Activated CD4-positive, CD25-positive, alpha-beta regulatory T cell treated with anti-CD3 and anti-CD28 coated beads, Interleukin-2, amount 50 U/mL, for 24 hours (primary cell): ENCODE results near the gene UBAC2.

Source experiments
- ATAC-seq, 2 donors: fragments of 150-1000 bp; cut with Tn5 transposase; one replicate each; pipeline ENCODE4 v1.10.0; 2021; ENCODE audit warnings: mild to moderate bottlenecking in 1 of 2, moderate library complexity in 1 of 2

The UBAC2 gene

GRCh38 chr13:99314640-99315176, 114.1 kb downstream of the UBAC2 start:
- ATAC-seq: peak; percentile 73 to 77

GRCh38 chr13:99315186-99315585, 114.5 kb downstream of the UBAC2 start:
- peak; percentile 21 to 27 for ATAC-seq

- ATAC-seq: no peak
Measured at GRCh38 chr13:99316224-99316623, 115.6 kb downstream of the UBAC2 start.

- ATAC-seq: no peak
Measured at GRCh38 chr13:99316657-99317256, 116.1 kb downstream of the UBAC2 start.

- ATAC-seq: no peak
Measured at GRCh38 chr13:99320693-99321481, 120.2 kb downstream of the UBAC2 start.

GRCh38 chr13:99321709-99322108, 121.1 kb downstream of the UBAC2 start:
- no peak for ATAC-seq

- peak; percentile 92 to 94 for ATAC-seq
Measured at GRCh38 chr13:99322297-99323103, 121.8 kb downstream of the UBAC2 start.

- ATAC-seq: no peak
Measured at GRCh38 chr13:99323488-99323887, 122.8 kb downstream of the UBAC2 start.

- ATAC-seq: no peak
Measured at GRCh38 chr13:99326012-99326411, 125.4 kb downstream of the UBAC2 start.

- no peak for ATAC-seq
Measured at GRCh38 chr13:99327126-99327525, 126.5 kb downstream of the UBAC2 start.

GRCh38 chr13:99327761-99328160, 127.1 kb downstream of the UBAC2 start:
- no peak for ATAC-seq

GRCh38 chr13:99329477-99329876, 128.8 kb downstream of the UBAC2 start:
- no peak for ATAC-seq

- ATAC-seq: no peak
Measured at GRCh38 chr13:99330942-99331341, 130.3 kb downstream of the UBAC2 start.

- ATAC-seq: peak; percentile 24 to 51
Measured at GRCh38 chr13:99331881-99332293, 131.2 kb downstream of the UBAC2 start.

GRCh38 chr13:99332456-99332855, 131.8 kb downstream of the UBAC2 start:
- ATAC-seq: no peak

GRCh38 chr13:99334221-99334620, 133.6 kb downstream of the UBAC2 start:
- ATAC-seq: no peak

- no peak for ATAC-seq
Measured at GRCh38 chr13:99335087-99335486, 134.4 kb downstream of the UBAC2 start.

- no peak for ATAC-seq
Measured at GRCh38 chr13:99335603-99336002, 134.9 kb downstream of the UBAC2 start.

- no peak for ATAC-seq
Measured at GRCh38 chr13:99339230-99339721, 138.6 kb downstream of the UBAC2 start.

GRCh38 chr13:99339736-99340397, 139.2 kb downstream of the UBAC2 start:
- peak; percentile 68 to 80 for ATAC-seq

GRCh38 chr13:99340638-99341037, 140.0 kb downstream of the UBAC2 start:
- no peak for ATAC-seq

- ATAC-seq: no peak
Measured at GRCh38 chr13:99341969-99342722, 141.5 kb downstream of the UBAC2 start.
